Stimulated activated CD8-positive, alpha-beta memory T cell treated with anti-CD3 and anti-CD28 coated beads, Interleukin-4, amount 100 ng/mL, for 1 hour (primary cell): ENCODE results near the gene CACNA1D.
"Not testable (repeated sequence)": the region's sequence is repeated elsewhere in the genome, so short reads cannot be mapped to it uniquely, and the experiment has no call there.

Experiments used
- DNase-seq, 2 donors: peaks; one replicate each; pipeline ENCODE4 v3.0.0-alpha.2; 2020; ENCODE audit warnings: low read depth in 2 of 2, low spot score in 1 of 2

Gene CACNA1D

GRCh38 chr3:53493963-53494791 lies at the start of gene CACNA1D:
Gene CACNA1D, plus strand, starts transcription at chr3:53494611. Its CDS starts 556 bp downstream, at chr3:53495167.
- no peak for DNase-seq

DNA sequence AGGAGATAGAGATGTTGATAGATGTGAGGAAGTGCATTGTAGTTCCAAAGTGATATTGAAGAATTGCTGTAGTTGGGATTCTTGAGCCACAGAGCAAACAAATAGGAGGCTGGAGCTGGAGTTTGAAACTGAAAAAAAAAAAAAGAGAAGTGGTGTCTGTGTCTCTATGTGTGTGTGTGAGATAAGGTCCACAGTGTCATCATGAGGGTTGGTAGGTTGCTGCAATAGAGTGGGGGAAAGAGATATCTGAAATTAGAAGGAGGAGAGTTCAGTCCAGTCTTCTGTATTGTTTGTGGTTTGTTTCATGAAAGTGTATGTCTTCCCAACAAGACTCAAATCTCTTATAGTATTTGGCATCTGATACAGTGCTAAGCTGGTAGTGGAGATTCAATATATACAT lies 37.3 kb upstream of the CACNA1D start:
- no peak for DNase-seq

- no peak for DNase-seq
Measured at GRCh38 chr3:53460326-53460725, 34.1 kb upstream of the CACNA1D start.

GRCh38 chr3:53464424-53464823 lies 30.0 kb upstream of the CACNA1D start:
- DNase-seq = no peak

DNA sequence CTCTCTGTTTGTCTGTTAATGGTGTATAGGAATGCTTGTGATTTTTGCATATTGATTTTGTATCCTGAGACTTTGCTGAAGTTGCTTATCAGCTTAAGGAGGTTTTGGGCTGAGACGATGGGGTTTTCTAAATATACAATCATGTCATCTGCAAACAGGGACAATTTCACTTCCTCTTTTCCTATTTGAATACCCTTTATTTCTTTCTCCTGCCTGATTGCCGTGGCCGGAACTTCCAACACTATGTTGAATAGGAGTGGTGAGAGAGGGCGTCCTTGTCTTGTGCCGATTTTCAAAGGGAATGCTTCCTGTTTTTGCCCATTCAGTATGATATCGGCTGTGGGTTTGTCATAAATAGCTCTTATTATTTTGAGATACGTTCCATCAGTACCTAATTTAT lies 24.7 kb upstream of the CACNA1D start:
- not testable (repeated sequence) for DNase-seq

GRCh38 chr3:53473422-53473821 lies 21.0 kb upstream of the CACNA1D start:
- DNase-seq = no peak

GRCh38 chr3:53476372-53476771 lies 18.0 kb upstream of the CACNA1D start:
- DNase-seq = not testable (repeated sequence)

- DNase-seq = not testable (repeated sequence)
Measured at GRCh38 chr3:53477689-53478088, 16.7 kb upstream of the CACNA1D start.

DNA sequence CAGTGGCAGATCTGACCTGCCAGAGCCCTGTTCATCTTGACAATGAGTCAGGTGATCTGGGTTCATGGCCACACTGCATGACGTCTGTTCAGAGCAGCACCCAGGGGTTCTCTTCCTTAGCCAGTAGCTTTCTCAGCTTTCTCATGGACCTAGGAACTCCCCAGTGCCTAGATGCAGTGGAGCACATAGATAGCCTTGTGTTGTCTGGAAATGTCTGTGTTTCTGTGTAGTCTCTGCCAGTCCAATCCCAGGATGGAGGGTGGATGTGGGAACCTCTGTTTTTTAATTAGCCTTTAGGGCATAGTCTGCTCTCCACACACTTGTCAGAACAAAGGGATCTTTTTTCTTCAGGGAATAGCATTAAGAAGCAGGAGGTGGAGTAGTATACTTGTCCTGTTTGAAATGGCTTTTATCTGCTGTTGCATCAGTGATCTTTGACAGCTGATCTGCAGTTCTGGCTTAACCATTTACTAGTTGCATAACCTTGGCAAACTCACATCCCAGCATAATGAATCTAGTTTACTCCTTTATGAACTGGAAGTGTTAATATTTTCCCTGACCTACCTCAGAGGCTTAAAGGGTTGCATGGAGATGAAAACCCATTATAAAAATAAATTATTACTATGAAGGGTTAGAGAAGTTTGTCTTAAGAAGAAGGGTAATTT lies 16.1 kb upstream of the CACNA1D start:
- no peak for DNase-seq

DNA sequence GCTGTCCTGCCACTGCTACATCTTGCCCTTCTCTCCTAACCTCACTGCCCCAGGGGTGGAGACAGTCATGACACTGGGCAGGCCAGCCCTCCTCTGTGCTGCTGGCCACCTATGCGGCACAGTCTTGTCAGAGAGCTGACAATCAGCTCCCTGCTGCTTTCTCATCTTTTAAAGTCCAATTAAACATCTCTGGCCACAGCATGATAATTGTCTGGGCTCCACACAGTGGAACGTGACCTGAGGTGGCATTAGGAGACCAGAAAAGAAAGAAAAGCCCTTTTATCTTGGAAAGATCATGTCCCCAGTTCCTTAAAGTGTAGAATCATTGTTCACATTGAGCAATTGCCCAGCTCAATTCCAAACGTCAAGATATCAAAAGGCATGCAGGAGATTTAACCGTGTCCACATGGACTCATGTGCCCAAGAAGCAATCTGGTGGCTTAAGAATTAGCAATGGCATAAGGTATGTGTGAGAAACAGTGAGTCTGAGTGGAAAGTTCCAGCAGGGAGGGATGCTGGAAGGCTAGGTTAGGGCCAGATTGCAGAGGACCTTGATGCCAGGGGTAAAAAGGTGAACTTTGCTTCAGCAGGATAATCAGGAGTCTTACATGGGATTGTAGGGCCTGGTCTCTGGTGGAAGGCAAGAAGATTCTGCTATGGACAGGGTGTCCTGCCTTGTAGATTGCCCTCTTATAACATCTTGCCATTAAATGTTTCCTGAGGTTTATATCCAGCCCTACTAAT lies 15.3 kb upstream of the CACNA1D start:
- DNase-seq = no peak

GRCh38 chr3:53482227-53482626 lies 12.2 kb upstream of the CACNA1D start:
- no peak for DNase-seq

DNA sequence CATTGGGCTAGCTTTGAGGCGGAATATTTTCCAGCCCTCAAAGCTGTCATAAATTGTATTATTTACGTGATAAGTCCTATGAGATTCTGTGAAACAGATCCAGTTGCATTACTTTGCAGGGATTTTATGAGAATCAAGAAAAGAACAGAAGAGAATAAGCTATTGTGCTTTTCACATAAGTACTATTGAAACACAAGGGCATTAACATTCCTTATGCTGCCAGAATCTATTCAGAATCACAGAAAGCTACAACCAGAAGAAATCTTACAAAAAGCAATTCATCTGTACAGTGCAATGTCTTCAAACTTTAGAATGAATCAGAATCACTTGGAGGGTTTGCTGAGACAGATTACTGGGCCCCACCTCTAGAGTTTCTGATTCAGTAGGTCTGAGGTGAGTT lies 10.6 kb upstream of the CACNA1D start:
- DNase-seq = no peak

DNA sequence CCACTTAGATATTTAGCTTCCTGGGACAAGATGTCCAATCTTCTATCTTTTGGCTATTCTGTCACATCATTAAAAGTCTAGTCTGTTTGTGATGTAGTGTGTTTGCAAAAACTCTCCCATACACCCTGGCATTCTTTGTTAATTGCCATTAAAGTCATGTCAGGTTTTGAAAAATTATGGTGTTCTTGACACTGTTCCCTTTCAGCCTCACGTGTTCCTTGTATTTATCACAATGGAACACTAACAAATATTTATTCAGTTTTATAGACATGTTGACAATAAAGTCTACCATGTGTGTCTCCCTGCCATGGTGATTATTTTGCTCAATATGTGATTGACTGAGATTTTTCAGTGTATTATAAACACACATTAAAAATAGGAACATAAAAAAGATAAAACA lies 9.4 kb upstream of the CACNA1D start:
- DNase-seq = no peak

DNA sequence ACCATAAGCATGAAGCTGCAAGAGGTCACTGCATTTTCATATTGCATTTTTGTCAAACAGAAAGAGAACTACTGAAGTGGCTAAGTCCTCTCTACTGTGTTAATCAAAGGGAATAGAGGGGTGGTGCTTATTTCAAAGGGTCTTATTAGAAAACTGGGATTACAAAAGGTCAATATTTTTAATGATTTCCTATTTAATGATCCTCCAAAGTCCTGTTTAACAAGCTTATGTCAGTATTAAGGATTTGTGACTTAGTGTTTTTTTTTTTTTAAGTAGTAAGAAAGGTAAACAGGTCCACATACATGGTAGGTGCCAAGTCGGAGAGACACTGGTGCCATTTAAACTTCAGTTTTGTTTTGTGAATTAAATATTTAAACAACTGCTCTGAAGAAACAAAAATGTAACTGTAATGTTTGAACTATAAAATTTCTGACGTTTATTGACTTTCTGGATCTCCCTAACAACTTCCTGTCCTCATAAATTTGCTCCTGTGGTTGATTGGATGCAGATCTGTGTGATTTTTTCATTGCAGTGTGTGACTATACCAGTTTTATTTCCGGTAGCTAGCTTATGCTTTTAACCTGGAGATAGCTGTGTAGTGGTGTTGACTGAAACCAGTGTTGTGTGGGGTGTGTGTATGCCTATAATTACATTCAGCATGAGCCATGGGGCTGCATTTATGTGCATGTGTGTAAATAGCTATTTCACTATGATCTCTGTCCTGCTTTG lies 8.6 kb upstream of the CACNA1D start:
- no peak for DNase-seq

DNA sequence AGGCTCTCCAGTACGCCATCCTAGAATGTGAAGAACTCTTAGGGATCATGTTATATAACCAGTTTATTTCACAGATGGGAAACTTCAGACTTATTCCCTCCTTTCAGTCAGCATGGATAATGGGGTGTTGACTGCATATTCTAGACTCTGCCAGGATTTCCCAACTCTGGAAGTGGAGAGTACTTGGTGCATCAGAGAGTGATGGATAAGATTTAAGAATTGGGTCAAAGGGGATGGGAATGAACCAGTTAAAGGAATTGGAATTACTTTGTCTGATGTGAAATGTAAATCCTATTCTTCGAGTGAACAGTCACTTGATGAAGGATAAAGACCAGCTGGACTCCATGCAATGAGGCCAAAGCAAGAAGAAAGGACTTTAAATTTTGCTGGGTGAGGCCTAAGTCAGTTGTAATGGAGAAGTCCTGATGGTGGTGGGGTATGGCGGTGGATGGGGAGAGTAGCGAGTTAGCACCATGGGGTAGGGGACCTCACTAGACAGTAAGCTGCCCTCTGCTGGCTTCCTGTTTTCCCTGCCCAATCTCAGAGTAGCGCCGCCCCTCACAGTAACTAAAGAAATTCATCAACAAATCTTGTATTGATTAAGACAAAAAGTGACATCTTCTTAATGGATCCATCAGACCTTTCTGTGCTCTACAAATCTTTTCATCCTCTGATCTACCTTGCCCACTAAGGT lies 7.3 kb upstream of the CACNA1D start:
- DNase-seq = no peak

- no peak for DNase-seq
Measured at GRCh38 chr3:53489386-53489785, 5.0 kb upstream of the CACNA1D start.

GRCh38 chr3:53489787-53490458 lies 4.5 kb upstream of the CACNA1D start:
- no peak for DNase-seq

GRCh38 chr3:53490459-53490968 lies 3.9 kb upstream of the CACNA1D start:
- DNase-seq = no peak

- no peak for DNase-seq
Measured at GRCh38 chr3:53491276-53491675, 3.1 kb upstream of the CACNA1D start.

DNA sequence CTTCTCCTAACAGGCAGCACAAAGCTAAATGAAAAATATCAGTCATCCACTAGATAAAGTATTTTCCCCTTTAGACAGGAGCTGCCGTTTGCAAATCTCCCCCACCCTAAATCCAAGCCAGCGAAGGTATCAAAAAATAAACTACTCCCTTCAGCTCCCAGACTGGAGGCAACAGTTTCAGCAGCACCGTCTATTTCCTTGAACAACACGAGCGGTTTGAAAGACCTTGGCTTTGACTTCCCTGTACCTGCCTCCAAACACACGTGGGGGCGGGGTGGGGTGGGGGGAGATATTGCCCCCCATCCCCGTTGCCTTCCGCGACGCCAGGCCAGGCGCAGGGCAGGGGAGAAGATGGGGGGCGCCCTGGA lies 832 bp upstream of the CACNA1D start:
- DNase-seq = no peak
